C1 segment of cervical spinal cord (tissue), 14 donors: ENCODE data around the gene ZWILCH.

Experiments used
- DNase-seq, 14 donors: peaks; one replicate each; lab custom pipeline; 2025; lab: John Stamatoyannopoulos, UW

Gene ZWILCH

DNA sequence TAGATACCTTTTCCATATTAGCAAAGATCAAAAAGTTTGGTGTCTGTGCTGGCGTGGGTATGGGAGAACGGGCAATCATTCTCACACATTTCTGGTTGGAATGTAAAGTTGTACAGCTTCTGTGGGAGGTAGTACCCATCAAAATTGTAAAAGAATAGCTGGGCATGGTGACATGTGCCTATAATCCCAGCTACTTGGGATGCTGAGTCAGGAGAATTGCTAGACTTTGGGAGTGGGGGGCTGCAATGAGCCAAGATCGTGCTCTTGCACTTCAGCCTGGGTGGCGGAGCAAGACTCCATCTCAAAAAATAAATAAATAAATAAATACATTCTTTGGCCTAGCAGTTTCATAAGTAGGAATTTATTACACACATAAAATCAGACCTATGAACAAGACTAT is 37.8 kb downstream of the ZWILCH start:
- DNase-seq = no peak

DNA sequence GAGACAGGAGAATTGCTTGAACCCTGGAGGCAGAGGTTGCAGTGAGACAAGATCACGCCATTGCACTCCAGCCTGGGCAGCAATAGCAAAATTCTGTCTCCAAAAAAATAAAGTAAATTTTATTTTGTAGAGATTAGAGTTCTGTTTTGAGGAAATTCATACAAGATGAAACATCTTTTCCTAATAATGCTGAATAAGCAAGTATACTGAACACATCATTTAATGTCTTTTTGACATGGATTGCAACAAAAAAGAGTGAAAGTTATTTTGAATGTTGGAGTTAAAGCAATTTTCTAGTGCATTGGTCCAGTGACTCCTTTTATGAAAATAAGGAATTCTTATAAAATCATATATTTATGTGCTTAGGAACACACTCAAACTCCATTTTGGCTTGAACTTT is 40.1 kb downstream of the ZWILCH start:
- no peak for DNase-seq

DNA sequence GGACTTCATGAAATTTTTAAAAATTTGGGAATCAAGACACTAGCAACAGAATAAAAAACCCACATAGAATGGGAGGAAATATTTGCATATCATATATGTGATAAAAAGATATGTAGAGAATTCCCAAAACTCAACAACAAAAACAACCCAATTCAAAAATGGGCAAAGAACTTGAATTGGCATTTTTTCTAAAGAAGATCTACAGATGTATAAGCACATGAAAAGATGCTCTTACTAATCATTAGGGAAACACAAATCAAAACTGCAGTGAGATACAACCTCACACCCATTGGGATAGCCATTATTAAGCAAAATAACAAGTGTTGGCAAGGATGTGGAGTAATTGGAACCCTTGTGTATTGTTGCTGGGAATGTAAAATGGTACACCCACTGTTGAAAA is 50.6 kb downstream of the ZWILCH start:
- no peak for DNase-seq

DNA sequence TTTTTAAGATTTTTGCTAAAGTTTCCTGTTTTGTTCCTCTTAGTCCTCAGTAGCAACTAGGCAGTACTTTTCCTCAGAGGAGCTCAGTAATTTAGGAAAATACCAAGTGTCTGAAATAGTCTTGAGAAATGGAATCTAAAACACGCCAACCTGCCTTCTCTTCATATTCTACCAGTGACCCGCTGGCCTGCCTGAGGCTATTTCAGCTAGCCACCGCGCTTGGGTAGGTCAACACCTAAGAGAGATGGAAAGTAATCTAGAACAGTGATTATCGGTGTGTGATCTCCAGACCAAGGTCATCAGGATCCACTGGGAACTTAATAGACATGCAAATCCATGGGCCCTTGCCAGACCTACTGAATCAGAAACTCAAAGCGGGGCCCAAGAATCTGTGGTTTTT is 53.1 kb downstream of the ZWILCH start:
- DNase-seq = no peak

DNA sequence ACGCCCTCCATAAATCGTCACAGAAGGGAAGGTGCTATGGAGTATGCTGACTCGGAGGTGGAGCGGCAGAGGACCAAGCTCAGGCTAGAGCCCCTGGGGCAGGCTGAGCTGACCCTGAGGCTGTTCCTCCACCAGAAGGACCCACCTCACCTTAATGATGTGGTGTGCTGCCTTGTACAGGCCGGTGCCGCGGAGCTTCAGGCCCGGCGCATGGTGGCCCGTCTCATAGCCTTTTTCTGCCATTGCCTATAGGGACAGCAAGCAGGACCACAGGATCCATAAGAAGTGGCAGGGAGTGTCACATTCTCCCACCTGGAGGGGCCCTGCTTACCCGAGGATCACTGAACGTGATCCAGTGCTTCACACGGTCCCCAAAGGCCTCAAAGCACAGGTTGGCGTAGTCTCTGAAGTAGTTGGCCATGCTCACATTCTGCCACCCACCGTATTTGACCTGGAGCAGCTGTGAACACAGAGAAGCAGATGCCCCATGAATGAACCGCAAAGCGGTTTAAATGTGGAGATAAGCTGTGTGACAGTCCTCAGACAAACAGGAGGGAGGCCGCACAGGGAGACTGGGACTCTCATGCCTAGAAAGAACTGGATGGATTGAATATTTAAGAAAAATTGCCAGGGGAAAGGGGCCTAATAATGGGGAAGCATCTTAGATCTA is 55.9 kb downstream of the ZWILCH start:
- DNase-seq = no peak

DNA sequence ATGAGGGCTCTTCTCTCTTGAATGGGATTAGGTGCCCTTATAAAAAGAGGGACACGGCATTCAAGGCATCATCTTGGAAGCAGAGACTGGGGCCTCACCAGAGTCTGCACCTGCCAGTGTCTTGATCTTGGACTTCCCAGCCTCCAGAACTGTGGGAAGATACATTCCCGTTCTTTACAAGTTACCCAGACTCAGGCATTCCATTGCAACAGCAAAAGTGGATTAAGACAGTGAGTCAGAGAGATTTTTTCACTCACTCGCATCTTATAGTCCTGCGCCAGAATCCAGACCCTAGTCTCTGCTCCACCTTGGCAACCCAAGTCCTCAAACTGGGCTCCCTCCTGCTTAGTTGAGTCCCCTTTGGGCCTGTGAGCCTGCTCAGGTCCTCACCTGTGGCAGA is 58.0 kb downstream of the ZWILCH start:
- no peak for DNase-seq

DNA sequence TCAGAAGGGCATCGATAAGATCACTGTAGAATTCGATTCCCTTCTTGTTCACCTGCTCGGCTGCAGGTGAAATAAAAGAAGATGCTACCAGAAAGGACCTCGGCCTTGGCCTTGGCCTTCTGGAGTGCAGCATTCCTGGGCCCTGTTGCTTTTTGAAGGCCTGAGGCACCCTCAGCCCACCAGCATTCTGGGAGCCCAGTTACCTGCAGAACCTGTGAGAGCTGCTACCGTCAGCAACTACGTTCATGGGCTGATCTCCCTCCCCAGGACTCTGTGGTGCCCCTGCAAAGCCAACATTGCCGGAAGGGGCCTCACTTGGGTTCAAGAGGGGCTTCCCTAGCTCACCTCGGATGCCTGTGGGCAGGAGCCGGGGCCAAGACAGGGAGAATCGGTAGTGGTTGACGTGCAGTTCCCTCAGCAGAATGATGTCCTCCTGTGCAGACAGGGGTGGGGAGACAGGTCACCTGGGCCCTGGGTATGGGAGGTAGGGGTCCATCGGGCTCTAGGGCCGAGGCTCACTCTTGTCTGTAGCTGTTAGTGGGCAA is 58.5 kb downstream of the ZWILCH start:
- DNase-seq = no peak

DNA sequence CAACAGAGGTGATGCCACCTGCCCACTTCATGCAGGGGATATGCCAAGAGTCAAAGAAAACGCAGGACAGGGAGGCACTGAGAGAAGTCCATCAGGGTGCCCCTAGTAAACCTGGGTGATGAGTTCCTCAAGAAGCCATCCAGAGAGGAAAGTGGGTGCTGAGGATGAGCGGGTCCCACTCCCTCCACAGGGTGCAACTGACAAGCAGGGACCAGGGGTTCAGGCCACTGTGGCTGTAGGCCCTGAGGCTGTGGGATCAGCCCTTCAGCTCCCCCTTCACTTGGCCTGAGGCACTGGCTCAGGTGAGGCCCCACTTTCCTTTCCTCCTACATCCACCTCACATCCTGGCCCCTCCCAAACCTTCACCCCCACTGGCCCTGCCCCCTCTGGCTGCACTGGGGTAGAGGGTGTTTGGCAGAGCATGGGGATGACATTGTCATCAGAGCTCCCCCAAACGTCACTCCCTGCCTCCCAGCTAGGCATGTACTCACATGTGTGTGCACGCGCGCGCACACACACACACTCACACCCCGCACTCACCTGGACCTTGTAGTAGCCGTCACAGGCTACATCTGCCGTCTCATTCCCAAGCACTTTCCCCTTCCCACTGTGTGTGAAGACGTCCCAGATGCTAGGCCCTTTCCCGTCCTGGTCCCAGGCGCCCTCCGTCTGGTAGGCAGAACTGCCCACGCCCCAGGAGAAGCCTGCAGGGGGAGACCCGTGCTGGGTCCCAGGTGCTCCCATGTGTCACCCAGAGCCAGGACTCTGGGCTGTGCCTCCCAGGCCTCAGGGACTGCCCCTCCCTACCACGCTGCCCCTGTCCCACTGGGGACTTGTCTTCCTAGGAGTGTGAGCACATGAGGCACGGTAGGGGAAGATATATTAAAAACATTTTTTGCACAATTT is 59.3 kb downstream of the ZWILCH start:
- no peak for DNase-seq

DNA sequence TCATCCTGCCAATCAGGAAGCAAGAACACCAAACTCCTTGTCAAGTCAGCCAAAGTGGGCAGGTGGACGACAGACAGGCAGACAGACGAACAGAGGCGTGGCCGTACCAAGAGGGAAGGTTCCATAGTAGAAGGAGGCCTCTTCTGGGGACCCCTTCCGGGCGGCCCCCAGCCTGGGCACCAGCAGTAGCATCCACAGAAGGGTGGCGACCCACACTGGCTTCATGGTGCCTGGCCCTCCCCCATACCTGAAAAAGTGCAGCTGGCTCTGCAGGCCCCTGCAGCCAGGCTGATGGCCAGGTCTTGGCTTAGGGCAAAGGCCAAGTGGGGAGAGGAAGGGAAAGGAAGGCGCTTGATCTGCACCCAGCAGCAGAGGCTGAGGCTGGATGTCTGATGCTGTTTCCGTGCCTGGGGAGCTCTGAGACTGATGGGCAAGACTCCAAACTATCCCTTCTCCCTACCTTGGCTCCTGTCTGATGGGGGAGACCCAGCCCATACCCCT is 60.1 kb downstream of the ZWILCH start:
- no peak for DNase-seq

DNA sequence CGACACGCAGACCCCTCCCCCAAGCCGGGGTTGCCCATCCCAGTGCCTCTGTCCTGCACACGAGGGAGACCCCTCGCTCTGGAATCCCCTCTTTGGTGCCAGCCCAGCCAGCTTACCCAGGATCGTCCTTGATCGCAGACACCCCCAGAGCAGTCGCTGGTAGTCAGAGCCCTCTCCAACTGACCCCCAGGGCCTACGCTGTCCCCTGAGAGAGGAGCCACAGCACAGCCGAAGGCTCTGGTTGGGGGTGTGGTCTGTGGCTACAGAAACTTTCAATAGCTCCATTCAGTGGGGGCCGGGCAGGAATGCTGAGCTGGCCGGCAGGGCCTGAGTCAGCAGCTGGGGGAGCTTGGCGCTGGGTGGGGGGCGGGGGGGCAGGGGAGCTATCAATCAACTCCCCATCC is 60.6 kb downstream of the ZWILCH start, which contains the start of gene LCTL:
Gene LCTL (minus strand): TSS at position 258 of the 404 bp plus-strand sequence. CDS start 633 bp downstream, outside the sequence.
- DNase-seq = peak in 8 of 14 donors; percentile 1 to 65 (median 24)

DNA sequence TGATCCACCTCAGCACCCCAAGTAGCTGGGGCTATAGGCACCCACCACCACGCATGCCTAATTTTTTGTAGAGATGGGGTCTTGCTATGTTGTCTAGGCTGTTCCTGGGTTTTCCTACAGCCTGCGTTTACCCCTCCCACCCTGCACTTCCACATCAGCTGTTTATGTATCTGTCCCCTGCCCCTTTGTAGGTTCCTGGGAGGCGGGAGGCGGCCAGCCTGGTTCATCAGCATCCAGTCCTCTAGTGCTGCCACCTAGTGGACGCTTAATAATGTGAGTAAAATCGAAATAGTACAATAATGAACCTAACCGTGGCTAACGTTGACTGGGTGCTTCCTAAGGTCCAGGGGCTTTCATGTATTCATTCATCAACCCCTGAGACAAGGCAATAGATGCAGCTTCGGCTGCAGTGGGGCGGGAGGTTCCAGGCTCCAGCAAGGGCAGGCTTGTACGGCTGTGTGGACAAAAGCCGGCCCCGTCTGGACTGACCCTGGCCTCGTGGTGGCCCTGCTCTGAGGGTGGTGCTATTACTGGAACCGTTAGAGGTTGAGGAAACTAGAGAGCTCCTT is 61.9 kb downstream of the ZWILCH start:
- peak in 5 of 14 donors; percentile 9 to 38 (median 14) for DNase-seq

DNA sequence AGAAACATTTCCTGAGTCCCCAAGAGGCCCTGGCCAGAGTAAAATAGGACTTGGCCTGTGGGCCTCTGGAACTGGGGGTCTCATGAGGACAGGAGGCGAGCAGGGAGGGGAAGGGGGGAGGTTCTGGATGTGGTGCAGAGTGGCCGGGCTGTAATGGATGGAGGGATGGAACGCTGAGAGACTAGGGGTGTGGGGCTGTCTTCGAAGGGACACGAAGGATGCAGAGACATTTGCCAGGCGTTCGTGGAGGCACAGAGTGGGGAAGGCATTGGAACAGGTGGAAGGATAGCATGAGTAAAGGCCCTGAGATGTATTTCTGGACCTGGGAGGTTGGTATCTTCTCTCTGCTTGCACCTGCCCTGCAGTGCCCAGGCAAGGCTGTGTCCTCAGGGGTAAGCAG is 62.8 kb downstream of the ZWILCH start:
- no peak for DNase-seq

DNA sequence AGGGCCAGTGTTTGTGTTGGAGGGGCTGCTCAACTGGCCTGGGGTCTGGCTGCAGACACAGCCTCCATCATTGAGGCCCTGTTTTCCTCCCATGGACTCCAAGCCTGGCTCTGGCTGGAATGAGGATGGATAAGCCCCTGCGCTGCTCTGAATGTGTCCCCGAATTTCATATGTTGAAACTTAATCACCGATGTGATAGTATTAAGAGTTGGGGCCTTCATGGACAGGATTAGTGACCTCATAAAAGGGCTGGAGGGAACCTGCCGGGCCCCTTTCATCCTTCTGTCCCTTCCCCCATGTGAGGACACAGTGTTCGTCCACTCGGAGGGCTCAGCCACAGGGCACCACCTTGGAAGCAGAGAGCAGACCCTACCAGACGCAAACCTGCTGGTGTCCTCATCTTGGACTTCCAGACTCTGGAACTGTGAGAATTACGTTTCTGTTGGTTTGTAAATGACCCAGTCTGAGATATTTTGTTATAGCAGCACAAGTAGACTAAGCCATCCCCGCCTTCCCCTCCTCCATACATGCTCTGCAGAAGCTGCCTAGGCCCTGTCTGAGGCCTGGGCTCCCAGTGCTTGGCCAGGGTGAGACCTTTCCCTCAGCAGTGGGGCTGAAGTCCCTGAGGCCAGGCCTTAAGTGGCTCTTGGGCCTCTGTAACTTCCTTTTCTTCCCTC is 64.5 kb downstream of the ZWILCH start:
- DNase-seq = no peak

DNA sequence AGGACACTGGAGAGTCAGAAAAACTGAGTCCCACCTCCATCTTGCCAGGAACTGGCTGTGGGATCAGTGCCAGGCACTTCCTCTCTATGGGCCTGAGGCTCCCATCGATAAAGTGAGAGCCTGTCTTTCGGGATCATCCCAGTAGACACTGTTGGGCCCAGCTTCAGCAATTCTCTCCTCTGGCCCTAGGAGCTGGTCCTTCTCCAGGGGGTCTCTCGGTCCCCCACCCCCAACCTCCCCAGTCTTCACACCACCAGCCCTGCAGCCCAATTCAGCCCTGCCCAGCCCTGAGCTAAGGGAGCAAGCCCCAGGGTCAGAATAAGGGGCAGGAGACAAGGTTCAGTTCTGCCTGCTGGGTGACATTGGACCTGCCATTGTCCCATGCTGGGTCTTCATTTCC is 65.2 kb downstream of the ZWILCH start:
- DNase-seq = no peak

DNA sequence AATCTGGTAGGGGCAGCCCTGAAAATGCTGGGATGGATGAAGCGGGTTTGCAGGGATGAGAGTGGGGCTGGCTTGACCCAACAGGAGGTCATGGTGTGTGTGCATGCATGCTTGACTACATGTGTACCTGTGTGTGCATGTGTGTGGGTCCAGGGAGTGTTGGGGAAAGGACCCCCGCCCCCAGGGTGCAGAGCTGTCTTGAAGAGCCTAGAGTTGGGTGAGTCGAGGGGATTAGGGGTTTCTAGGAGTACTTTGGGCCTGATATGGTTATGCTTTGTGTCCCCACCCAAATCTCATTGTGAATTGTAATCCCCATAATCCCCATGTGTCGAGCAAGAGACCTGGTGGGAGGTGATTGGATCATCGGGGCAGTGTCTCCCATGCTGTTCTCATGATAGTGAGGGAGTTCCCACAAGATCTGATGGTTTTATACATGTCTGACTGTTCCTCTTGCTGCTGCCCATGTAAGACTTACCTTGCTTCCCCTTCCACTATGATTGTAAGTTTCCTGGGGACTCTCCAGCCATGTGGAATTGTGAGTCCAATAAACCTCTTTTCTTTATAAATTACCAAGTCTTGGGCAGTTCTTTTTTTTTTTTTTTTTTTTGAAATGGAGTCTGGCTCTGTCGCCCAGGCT is 65.8 kb downstream of the ZWILCH start:
- DNase-seq = no peak

DNA sequence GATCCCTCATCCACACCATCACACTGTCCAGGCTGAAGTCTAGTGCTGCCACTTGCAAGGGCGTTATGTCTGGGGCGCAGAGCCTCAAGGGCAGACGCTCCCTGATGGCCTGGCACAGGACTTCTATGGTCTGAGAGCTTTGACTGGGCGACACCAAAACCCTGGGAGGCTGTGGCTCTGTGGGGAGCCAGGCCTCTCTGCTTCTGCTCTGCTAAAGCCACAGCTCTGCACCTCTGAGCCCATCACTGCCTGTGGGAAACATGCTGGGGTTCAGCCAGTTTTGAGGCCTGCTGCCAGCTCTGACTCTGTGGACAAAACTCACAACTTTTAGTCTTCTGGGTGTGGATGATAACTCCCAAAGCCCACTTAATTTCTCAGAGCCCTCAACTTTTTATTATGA is 67.0 kb downstream of the ZWILCH start:
- no peak for DNase-seq

DNA sequence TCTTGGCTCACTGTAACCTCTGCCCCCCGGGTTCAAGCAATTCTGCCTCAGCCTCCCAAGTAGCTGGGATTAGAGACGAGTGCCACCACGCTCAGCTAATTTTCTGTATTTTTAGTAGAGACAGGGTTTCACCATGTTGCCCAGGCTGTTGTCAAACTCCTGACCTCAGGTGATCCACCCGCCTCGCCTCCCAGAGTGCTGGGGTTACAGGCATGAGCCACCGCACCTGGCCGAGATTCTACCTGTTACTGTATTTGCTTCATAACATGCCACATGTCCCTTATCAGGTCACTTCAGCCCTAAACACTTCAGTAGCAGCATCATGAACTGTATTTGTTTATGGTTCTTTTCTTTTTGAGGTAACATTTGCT is 68.2 kb downstream of the ZWILCH start:
- DNase-seq = no peak

DNA sequence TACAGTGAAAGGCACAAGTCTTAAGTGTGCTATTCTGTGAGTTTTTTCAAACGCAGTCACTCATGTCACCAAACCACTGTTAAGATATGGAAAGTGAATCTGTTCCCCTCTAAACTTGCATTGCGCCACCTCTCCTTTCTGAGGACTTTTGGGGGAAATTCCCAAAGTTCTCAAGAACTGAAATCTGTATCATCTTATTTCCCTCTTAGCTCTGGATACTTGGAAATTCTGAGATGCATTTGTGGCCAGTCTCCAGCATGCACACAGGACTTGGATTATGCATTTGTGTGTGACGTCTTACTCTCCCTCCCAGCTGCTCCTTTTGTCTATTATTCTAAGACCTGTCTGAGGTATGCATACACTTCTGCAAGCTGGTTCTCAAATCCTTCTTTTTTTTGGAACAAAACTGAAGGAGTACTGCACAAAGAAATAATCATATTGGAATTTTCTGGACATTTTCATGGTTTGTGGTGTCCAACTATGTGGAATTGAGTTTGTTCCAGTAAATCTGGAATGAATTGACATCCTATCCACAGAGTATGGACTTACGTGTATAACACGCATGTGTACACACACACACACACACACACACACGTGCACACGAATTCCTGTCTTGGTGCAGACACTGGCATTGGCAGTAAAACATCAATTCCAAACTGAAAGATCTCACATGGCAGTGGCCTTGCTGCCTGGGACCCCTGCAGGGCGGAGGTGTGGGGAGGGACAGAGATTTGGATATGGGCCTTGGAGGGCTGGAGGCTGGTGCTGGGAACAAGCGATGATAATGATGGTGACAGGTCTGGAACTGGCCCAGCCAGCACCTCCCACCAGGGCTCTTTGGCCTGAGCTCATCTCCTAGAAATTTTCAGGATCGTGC is 68.8 kb downstream of the ZWILCH start:
- DNase-seq = peak in 1 of 14 donors; percentile 5

DNA sequence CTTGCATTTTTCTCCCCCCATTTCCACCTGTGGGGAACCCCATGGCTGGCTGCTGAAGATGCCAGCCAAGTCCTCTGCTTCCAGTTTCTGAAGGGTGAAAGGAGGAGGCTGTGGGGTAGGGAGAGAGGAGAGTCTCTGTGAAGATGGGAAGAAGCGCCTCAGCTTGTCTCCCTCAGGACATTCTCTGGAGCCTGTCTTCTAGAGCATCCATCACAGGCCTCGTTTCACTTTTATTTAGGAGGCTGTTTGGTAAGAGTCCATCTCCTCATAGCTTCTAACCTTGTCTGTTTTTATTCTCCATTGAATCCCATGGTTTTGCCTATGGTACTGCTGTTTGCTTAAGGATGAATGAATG is 69.4 kb downstream of the ZWILCH start:
- no peak for DNase-seq

DNA sequence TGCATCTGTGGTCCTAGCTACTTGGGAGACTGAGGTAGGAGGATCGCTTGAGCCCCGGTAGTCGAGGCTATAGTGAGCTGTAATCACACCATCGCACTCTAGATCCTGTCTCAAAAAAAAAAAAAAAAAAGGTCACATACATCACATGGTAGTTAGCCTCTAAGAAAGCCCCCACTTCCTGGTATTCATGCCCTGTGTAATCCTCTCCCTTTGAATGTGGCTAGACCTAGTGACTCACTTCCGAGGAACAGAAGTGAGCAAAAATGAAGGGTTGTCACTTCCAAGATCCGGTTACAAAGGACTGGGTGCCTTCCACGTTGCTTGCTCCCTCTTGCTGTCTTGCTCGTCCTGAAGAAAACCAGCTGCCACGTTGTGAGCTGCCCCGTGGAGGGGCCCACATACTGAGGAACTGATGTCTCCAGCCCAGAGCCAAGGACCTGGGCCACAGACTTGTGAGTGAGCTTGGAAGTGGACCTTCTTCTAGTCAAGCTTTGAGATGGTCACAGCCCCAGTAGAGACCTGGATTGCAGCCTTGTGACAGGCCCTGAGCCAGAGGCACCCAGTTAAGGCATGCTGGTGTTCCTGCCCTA is 73.3 kb downstream of the ZWILCH start:
- DNase-seq = no peak
